Stomach (tissue), 9 donors: ENCODE results near the gene MRPS35. TPM values are rescaled to one million over a fixed set of nuclear protein-coding genes. Genes with fewer than 3 reads are reported as not detected.

ENCODE experiments used
- DNase-seq, 2 donors: peaks; one replicate each; pipeline versions ENCODE4 v3.0.0 to v3.0.0-alpha.2; 2013 to 2019
- H3K27ac ChIP-seq, 5 donors: fragments of 200-600 bp in 4 of 5; sonication (generic) in 4 of 5; one replicate each; pipeline ENCODE4 v1.5.1; 2013 to 2019; ENCODE audit warnings: mild to moderate bottlenecking in 1 of 5, moderate library complexity in 1 of 5
- H3K27me3 ChIP-seq, 3 donors: fragments of 200-600 bp; sonication (generic); one replicate each; pipeline ENCODE4 v1.5.1; 2017 to 2019; ENCODE audit warnings: mixed run types in 1 of 3
- H3K36me3 ChIP-seq, 4 donors: fragments of 200-600 bp; sonication (generic); 1 replicate in 3 of 4; 2 replicates in 1 of 4; pipeline ENCODE4 v1.5.1; 2016 to 2019
- H3K4me1 ChIP-seq, 4 donors: fragments of 200-600 bp; sonication (generic); one replicate each; pipeline ENCODE4 v1.5.1; 2016 to 2019
- H3K4me3 ChIP-seq, 4 donors: fragments of 200-600 bp; sonication (generic) in 3 of 4; one replicate each; pipeline ENCODE4 v1.5.1; 2016 to 2019; ENCODE audit warnings: mild to moderate bottlenecking in 1 of 4
- H3K9me3 ChIP-seq, 4 donors: fragments of 200-600 bp; sonication (generic); one replicate each; pipeline ENCODE4 v1.5.1; 2016 to 2019
- EP300 ChIP-seq: sonication (generic); formaldehyde crosslinking; IDR thresholded peaks from one replicate; pipeline ENCODE4 v1.6.1; 2017; ENCODE audit warnings: antibody characterized with exemption
- POLR2A ChIP-seq, 4 donors: fragments of 450-650 bp; IDR thresholded peaks; one replicate each; pipeline ENCODE4 v1.6.1; 2016; ENCODE audit warnings: antibody characterized with exemption in 4 of 4, control low read depth in 2 of 4, mild to moderate bottlenecking in 1 of 4, moderate library complexity in 1 of 4
- POLR2AphosphoS5 ChIP-seq, 3 donors: sonication (generic); formaldehyde crosslinking; IDR thresholded peaks; one replicate each; pipeline ENCODE4 v1.6.1; 2016; ENCODE audit warnings: antibody characterized with exemption in 3 of 3
- WGBS, 5 donors: extraction: QIAGEN DNeasy Blood & Tissue Kit in 3 of 5; methylation state at CpG; one replicate each; pipeline versions ENCODE4 v1.1.5 to v1.1.7; 2013 to 2018; 5-methylcytosine and 5-hydroxymethylcytosine counted together
- intact Hi-C: fragments of 100-400 bp; cut with DNase I; formaldehyde crosslinking; loops from one replicate; pipeline ENCODE4 v1.15.1; 2023; ENCODE audit warnings: low total_unique reads
- polyA plus RNA-seq, 3 donors: library from polyadenylated mRNA; stranded (reverse); fragments of 200-250 nt; gene quantifications; one replicate each; pipeline ENCODE4 v1.2.3, GENCODE V29; 2013
- total RNA-seq, 5 donors: library from RNA; depleted of rRNA; stranded (reverse); fragments of >200 nt; gene quantifications; one replicate each; pipeline versions ENCODE4 v1.1.0 to v1.2.3, GENCODE V29; 2014 to 2016
- TF ChIP-seq, protein P1 (sequence below), 7 experiments: fragments of 450-650 bp in 4 of 7; fragments of 200-600 bp in 3 of 7; sonication (generic) in 3 of 7; IDR thresholded peaks; one replicate each; pipeline ENCODE4 v1.5.1; 2016 to 2019; ENCODE audit warnings: antibody characterized with exemption in 7 of 7, control low read depth in 2 of 7, mild to moderate bottlenecking in 1 of 7
- donor health status: healthy with polysubstance abuse.
- donor health status: Bipolar disorder and iron deficiency.
- donor health status: healthy.

Gene MRPS35
- total and polyA plus RNA-seq, 8 donors: 9.8 to 71.6 (median 35.9) TPM

DNA sequence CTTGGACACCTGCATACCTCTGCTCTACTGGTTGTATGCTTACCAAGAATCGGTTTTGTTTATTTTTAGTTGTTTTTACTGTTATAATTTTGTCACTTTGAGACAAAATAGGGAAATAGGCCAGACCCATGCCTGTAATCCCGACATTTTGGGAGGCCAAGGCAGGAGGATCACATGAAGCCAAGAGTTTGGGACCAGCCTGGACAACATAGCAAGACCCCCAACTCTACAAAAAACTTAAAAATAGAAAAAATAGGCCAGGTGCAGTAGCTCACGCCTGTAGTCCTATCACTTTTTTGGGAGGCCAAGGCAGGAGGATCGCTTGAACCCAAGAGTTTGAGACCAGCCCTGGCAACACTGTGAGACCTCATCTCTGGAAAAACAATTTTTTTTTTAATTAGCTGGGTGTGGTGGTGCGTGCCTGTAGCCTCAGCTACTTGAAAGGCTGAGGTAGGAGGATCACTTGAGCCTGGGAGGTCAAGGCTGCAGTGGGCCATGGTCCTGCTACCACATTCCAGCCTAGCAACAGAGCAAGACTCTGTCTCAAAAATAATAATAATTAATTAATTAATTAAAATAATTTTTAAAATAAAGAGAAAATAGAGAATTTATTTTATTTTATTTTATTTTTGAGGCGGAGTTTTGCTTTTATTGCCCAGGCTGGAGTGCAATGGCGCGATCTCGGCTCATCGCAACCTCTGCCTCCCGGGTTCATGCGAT, 1.3 kb upstream of the MRPS35 start:
- peak overlapping the region; percentile 73 to 97 (median 90) for H3K4me3 ChIP-seq
- DNase-seq: no peak
- H3K27ac ChIP-seq: peak overlapping the region; percentile 75 to 90 (median 87)
- H3K27me3 ChIP-seq: no peaks in the 10 kb centered on the region
- WGBS, 5 donors: 58 to 86% (median 81%) methylated on average over 12 of the region's 12 CpGs
- no peaks in the 10 kb centered on the region for H3K9me3 ChIP-seq
- TF ChIP-seq POLR2A (IDR thresholded peaks at IDR 0.05): no peak
- TF ChIP-seq EP300: no peak
- TF ChIP-seq POLR2AphosphoS5 (IDR thresholded peaks at IDR 0.05): no peak
- TF ChIP-seq, protein P1, sequence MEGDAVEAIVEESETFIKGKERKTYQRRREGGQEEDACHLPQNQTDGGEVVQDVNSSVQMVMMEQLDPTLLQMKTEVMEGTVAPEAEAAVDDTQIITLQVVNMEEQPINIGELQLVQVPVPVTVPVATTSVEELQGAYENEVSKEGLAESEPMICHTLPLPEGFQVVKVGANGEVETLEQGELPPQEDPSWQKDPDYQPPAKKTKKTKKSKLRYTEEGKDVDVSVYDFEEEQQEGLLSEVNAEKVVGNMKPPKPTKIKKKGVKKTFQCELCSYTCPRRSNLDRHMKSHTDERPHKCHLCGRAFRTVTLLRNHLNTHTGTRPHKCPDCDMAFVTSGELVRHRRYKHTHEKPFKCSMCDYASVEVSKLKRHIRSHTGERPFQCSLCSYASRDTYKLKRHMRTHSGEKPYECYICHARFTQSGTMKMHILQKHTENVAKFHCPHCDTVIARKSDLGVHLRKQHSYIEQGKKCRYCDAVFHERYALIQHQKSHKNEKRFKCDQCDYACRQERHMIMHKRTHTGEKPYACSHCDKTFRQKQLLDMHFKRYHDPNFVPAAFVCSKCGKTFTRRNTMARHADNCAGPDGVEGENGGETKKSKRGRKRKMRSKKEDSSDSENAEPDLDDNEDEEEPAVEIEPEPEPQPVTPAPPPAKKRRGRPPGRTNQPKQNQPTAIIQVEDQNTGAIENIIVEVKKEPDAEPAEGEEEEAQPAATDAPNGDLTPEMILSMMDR (IDR thresholded peaks at IDR 0.05): no peak
- H3K36me3 ChIP-seq: peaks cover 0 to 7% (median 1%) of the 10 kb centered on the region in 4 donors
- H3K4me1 ChIP-seq: peaks cover 12 to 29% (median 26%) of the 10 kb centered on the region in 4 donors
- intact Hi-C loops: no loop called here

DNA sequence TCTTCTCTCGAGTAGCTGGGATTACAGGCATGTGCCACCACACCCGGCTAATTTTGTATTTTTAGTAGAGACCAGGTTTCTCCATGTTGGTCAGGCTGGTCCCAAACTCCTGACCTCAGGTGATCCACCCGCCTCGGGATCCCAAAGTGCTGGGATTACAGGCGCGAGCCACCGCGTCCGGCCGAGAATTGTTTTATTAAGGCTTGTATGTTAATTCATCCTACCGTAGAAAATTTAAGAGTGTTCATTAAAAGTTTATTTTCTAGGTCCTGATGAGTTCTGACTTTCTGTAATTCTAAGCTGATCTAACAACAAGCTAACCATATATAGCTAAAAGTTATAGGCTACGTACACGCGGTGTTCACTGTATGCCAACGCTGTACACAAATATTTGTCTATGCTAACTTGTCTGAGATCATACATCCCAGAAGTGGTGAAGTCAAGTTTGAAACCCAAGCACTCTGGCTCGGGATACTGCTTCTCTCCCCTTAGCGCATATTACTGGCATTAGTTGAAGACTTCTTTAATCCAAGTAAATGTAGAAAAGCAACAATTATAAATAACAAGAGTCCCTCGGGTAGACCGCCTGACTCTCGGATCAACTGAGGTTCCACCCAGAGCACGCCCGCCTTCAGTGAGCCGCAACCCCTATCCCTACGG, 570 bp upstream of the MRPS35 start:
- DNase-seq: peak in 1 of 2 donors; percentile 83
- no peaks in the 10 kb centered on the region for H3K27me3 ChIP-seq
- peak overlapping the region; percentile 73 to 97 (median 90) for H3K4me3 ChIP-seq
- no peaks in the 10 kb centered on the region for H3K9me3 ChIP-seq
- TF ChIP-seq, protein P1 (IDR thresholded peaks at IDR 0.05): no peak
- TF ChIP-seq EP300 (no peak), POLR2AphosphoS5 (IDR thresholded peaks at IDR 0.05) (no peak), POLR2A (IDR thresholded peaks at IDR 0.05) (no peak)
- intact Hi-C loops: no loop called here
- peaks cover 3 to 14% (median 6%) of the 10 kb centered on the region in 4 donors for H3K36me3 ChIP-seq
- WGBS, 5 donors: 4 to 18% (median 11%) methylated on average over 24 of the region's 24 CpGs
- peak overlapping the region; percentile 80 to 90 (median 87) for H3K27ac ChIP-seq
- H3K4me1 ChIP-seq: peaks cover 12 to 29% (median 26%) of the 10 kb centered on the region in 4 donors

DNA sequence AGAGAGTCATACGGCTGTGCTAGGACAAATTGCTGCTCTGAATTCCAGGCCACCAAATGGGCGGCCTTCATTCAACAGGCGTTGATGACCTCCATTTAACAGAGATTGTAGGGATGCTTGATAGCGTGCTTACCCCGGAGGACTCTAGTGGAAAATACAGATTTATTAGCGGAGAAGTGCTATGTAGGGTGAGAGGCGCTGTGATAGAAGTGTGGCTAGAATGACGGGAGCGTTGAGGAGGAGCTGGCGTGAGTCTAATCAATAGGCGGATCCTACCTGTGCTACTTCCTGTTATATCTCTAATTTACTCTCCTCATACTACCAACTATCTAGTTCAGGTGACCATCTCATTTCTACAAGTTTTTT, 668 bp downstream of the MRPS35 start:
- intact Hi-C loops: no loop called here
- Histone ChIP-seq H3K27ac (peak overlapping the region; percentile 80 to 90 (median 87)), H3K9me3 (no peaks in the 10 kb centered on the region), H3K4me3 (peak overlapping the region; percentile 73 to 97 (median 90)), H3K36me3 (peaks cover 12 to 23% (median 18%) of the 10 kb centered on the region in 4 donors), H3K27me3 (no peaks in the 10 kb centered on the region), H3K4me1 (peaks cover 12 to 29% (median 26%) of the 10 kb centered on the region in 4 donors)
- WGBS, 5 donors: 0 to 3% (median 1%) methylated on average over 11 of the region's 11 CpGs
- peak in 1 of 2 donors; percentile 38 for DNase-seq
- TF ChIP-seq POLR2AphosphoS5 (IDR thresholded peaks at IDR 0.05) (no peak), POLR2A (IDR thresholded peaks at IDR 0.05) (no peak), EP300 (no peak)
- TF ChIP-seq, protein P1 (IDR thresholded peaks at IDR 0.05): no peak

DNA sequence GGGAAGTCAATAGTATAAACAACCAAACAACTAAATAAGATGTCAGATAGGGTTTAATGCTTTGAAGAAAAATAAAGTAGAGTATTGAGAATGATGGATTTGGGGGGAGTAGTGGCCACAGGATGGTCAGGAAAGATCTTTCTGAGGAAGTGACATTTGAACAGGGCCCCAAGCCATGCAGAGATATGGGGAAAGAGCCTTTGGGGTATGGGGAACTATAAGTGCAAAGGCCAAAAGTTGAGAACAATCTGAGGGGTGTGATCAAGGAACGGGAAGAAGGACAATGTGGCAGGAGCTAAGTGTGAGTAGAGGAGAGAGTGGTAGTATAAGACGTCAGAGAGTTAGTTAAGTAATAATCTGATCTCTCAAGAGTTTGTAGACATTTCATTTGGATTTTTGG, 1.3 kb downstream of the MRPS35 start:
- Histone ChIP-seq H3K27ac (no peak overlapping the region), H3K9me3 (no peaks in the 10 kb centered on the region), H3K4me3 (peak overlapping the region in 3 of 4 donors; percentile 86 to 97 (median 94)), H3K4me1 (peaks cover 12 to 29% (median 26%) of the 10 kb centered on the region in 4 donors), H3K27me3 (no peaks in the 10 kb centered on the region), H3K36me3 (peaks cover 18 to 30% (median 25%) of the 10 kb centered on the region in 4 donors)
- TF ChIP-seq EP300 (no peak), POLR2AphosphoS5 (IDR thresholded peaks at IDR 0.05) (no peak), POLR2A (IDR thresholded peaks at IDR 0.05) (no peak)
- TF ChIP-seq, protein P1 (IDR thresholded peaks at IDR 0.05): no peak
- intact Hi-C loops: no loop called here
- 41 to 63% (median 61%) methylated on average over 2 of the region's 2 CpGs for WGBS, 5 donors
- no peak for DNase-seq
